SK-N-SH treated with all-trans-retinoic acid at 6 μM for 48 hours (cell line): ENCODE data around the gene ABCC4.

Source experiments
- ARNTL ChIP-seq: fragments of 450-650 bp; formaldehyde crosslinking; IDR thresholded peaks from 2 replicates; pipeline ENCODE4 v1.5.0; 2020; ENCODE audit warnings: low read depth, mild to moderate bottlenecking, moderate library complexity, borderline replicate concordance
- BACH2 ChIP-seq: fragments of 250-450 bp; sonication (Bioruptor Pico); IDR thresholded peaks from 2 replicates; pipeline ENCODE4 v1.9.0; 2021; ENCODE audit warnings: mild to moderate bottlenecking, borderline replicate concordance
- CREB5 ChIP-seq: fragments of 250-450 bp; sonication (Bioruptor Pico); IDR thresholded peaks from 2 replicates; pipeline ENCODE4 v1.5.1; 2020; ENCODE audit warnings: low read depth, mild to moderate bottlenecking, moderate library complexity
- ESRRG ChIP-seq: fragments of 250-450 bp; sonication (Bioruptor Pico); IDR thresholded peaks from 2 replicates; pipeline ENCODE4 v1.6.1; 2021; ENCODE audit warnings: mild to moderate bottlenecking
- OSR1 ChIP-seq: fragments of 250-450 bp; sonication (Bioruptor Pico); IDR thresholded peaks from 2 replicates; pipeline ENCODE4 v1.8.0; 2022; ENCODE audit warnings: moderate library complexity, mild to moderate bottlenecking, inconsistent platforms
- RARB ChIP-seq: fragments of 250-450 bp; sonication (Bioruptor Pico); IDR thresholded peaks from 2 replicates; pipeline ENCODE4 v1.8.0; 2021; ENCODE audit warnings: mild to moderate bottlenecking, moderate library complexity
- SNAI2 ChIP-seq: fragments of 250-450 bp; sonication (Bioruptor Pico); IDR thresholded peaks from 2 replicates; pipeline ENCODE4 v1.5.0; 2020; ENCODE audit warnings: mild to moderate bottlenecking, moderate library complexity
- TOX ChIP-seq: fragments of 250-450 bp; sonication (Bioruptor Pico); IDR thresholded peaks from 2 replicates; pipeline ENCODE4 v1.8.0; 2021; ENCODE audit warnings: mild to moderate bottlenecking, moderate library complexity, borderline replicate concordance
- ZC3H10 ChIP-seq: fragments of 250-450 bp; sonication (Bioruptor Pico); IDR thresholded peaks from 2 replicates; pipeline ENCODE4 v1.5.1; 2021; ENCODE audit warnings: mild to moderate bottlenecking, moderate library complexity
- ZFP3 ChIP-seq: fragments of 250-450 bp; sonication (Bioruptor Pico); IDR thresholded peaks from 2 replicates; pipeline ENCODE4 v1.5.0; 2020; ENCODE audit warnings: mild to moderate bottlenecking, moderate library complexity
- TF ChIP-seq, protein P1 (sequence below): fragments of 250-450 bp; sonication (Bioruptor Pico); IDR thresholded peaks from 2 replicates; pipeline ENCODE4 v1.8.0; 2020; ENCODE audit warnings: mild to moderate bottlenecking, moderate library complexity, borderline replicate concordance
- TF ChIP-seq, protein P2 (sequence below): fragments of 250-450 bp; sonication (Bioruptor Pico); IDR thresholded peaks from 2 replicates; pipeline ENCODE4 v1.5.0; 2020; ENCODE audit warnings: mild to moderate bottlenecking, moderate library complexity
- TF ChIP-seq, protein P3 (sequence below): fragments of 250-450 bp; sonication (Bioruptor Pico); IDR thresholded peaks from 2 replicates; pipeline ENCODE4 v1.5.1; 2021; ENCODE audit warnings: mild to moderate bottlenecking, moderate library complexity

DNA sequence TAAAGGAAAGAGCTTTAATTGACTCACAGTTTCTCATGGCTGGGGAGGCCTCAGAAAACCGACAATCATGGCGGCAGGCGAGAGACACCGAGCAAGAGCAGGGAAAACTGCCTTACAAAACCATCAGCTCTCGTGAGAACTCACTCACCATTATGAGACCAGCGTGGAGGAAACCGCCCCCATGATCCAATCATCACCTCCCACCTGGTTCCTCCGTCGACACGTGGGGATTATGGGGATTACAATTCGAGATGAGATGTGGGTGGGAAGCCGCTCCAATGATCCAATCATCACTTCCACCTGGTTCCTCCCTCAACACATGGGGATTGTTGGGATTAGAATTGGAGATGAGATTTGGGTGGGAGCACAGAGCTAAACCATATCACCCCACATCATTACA is 293.9 kb downstream of the ABCC4 start:
- TF ChIP-seq, protein P1, sequence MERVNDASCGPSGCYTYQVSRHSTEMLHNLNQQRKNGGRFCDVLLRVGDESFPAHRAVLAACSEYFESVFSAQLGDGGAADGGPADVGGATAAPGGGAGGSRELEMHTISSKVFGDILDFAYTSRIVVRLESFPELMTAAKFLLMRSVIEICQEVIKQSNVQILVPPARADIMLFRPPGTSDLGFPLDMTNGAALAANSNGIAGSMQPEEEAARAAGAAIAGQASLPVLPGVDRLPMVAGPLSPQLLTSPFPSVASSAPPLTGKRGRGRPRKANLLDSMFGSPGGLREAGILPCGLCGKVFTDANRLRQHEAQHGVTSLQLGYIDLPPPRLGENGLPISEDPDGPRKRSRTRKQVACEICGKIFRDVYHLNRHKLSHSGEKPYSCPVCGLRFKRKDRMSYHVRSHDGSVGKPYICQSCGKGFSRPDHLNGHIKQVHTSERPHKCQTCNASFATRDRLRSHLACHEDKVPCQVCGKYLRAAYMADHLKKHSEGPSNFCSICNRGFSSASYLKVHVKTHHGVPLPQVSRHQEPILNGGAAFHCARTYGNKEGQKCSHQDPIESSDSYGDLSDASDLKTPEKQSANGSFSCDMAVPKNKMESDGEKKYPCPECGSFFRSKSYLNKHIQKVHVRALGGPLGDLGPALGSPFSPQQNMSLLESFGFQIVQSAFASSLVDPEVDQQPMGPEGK (CRISPR knock-in tag) = no peak
- no peak for TF ChIP-seq ZFP3 (CRISPR knock-in tag)
- TF ChIP-seq, protein P2, sequence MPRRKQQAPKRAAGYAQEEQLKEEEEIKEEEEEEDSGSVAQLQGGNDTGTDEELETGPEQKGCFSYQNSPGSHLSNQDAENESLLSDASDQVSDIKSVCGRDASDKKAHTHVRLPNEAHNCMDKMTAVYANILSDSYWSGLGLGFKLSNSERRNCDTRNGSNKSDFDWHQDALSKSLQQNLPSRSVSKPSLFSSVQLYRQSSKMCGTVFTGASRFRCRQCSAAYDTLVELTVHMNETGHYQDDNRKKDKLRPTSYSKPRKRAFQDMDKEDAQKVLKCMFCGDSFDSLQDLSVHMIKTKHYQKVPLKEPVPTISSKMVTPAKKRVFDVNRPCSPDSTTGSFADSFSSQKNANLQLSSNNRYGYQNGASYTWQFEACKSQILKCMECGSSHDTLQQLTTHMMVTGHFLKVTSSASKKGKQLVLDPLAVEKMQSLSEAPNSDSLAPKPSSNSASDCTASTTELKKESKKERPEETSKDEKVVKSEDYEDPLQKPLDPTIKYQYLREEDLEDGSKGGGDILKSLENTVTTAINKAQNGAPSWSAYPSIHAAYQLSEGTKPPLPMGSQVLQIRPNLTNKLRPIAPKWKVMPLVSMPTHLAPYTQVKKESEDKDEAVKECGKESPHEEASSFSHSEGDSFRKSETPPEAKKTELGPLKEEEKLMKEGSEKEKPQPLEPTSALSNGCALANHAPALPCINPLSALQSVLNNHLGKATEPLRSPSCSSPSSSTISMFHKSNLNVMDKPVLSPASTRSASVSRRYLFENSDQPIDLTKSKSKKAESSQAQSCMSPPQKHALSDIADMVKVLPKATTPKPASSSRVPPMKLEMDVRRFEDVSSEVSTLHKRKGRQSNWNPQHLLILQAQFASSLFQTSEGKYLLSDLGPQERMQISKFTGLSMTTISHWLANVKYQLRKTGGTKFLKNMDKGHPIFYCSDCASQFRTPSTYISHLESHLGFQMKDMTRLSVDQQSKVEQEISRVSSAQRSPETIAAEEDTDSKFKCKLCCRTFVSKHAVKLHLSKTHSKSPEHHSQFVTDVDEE (CRISPR knock-in tag) = no peak
- no peak for TF ChIP-seq BACH2
- no peak for TF ChIP-seq SNAI2 (CRISPR knock-in tag)
- no peak for TF ChIP-seq RARB
- no peak for TF ChIP-seq ARNTL (CRISPR knock-in tag)
- TF ChIP-seq CREB5 (CRISPR knock-in tag) = no peak
- no peak for TF ChIP-seq OSR1 (CRISPR knock-in tag)
- TF ChIP-seq ESRRG (CRISPR knock-in tag) = no peak
- TF ChIP-seq, protein P3, sequence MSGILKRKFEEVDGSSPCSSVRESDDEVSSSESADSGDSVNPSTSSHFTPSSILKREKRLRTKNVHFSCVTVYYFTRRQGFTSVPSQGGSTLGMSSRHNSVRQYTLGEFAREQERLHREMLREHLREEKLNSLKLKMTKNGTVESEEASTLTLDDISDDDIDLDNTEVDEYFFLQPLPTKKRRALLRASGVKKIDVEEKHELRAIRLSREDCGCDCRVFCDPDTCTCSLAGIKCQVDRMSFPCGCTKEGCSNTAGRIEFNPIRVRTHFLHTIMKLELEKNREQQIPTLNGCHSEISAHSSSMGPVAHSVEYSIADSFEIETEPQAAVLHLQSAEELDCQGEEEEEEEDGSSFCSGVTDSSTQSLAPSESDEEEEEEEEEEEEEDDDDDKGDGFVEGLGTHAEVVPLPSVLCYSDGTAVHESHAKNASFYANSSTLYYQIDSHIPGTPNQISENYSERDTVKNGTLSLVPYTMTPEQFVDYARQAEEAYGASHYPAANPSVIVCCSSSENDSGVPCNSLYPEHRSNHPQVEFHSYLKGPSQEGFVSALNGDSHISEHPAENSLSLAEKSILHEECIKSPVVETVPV (CRISPR knock-in tag) = no peak
- TF ChIP-seq TOX (CRISPR knock-in tag) = no peak
- no peak for TF ChIP-seq ZC3H10 (CRISPR knock-in tag)
